GM10847 (cell line): ENCODE measurements around the gene NIPA2.

Experiments used
- POLR2A ChIP-seq: IDR thresholded peaks from 2 replicates; pipeline ENCODE4 v1.6.1; 2011; ENCODE audit not compliant: insufficient read length; ENCODE audit errors: extremely low read depth

The NIPA2 gene

DNA sequence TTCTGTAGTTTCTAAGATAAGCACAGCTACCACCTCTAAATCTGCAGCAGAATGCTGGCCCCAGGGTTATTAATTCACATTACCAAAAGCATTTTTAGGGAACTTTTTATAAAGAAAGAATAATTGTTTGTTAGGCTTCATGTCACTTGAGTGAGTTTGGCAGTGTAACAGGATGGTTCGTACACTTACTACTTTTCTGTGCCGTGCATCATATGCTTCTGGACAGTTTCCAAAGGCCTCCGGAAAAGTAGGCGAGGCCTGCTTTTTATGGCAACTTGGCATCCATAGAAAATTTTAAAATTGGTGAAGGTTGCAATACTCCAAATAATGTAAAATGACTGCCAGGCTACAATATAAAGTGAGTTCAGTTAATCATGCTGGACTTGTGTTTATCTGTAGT lies 30.0 kb downstream of the NIPA2 start:
- TF ChIP-seq POLR2A = no peak

DNA sequence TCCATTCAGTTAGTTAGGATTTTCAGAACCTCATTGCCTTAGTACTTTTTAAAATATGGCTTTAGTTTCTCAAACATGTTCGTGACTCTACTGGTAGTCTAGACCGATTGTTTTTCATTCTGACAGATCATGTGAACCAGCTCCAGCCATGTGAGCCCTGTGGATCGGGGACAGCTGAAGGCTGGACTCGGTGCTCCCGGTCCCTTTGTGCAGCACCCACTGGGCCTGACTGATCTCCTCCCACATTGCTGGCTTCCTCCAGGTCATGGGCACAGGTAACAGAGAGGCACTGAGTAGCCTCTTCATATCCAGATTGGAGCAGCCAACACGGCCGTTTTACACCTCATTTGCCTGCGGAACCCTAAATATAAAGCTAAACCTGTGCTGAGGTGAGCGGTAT lies 30.5 kb downstream of the NIPA2 start:
- TF ChIP-seq POLR2A = no peak

- no peak for TF ChIP-seq POLR2A
Measured at GRCh38 chr15:22869856-22870255, 31.4 kb downstream of the NIPA2 start.

DNA sequence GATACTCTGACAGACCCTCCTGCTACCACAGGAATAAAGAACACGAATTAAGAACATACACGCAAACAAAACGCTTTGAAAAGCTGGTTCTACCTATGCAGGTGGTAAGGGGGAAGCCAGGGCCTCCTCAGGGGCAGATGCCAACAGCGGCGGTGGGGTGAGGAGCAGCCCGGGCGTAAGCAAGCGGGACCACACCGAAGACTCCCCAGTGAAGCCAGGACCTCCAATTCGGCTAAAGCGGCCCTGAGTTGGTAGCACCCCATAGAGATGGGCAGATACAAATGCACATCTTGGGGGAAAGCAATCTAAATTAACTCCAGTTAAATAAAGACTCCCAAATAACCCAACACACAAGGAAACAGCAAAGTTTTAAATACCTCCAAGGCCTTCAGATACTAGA lies 32.4 kb downstream of the NIPA2 start:
- TF ChIP-seq POLR2A = no peak

GRCh38 chr15:22871481-22872086 lies 33.1 kb downstream of the NIPA2 start:
- no peak for TF ChIP-seq POLR2A

- TF ChIP-seq POLR2A = no peak
Measured at GRCh38 chr15:22872936-22873701, 34.7 kb downstream of the NIPA2 start.

DNA sequence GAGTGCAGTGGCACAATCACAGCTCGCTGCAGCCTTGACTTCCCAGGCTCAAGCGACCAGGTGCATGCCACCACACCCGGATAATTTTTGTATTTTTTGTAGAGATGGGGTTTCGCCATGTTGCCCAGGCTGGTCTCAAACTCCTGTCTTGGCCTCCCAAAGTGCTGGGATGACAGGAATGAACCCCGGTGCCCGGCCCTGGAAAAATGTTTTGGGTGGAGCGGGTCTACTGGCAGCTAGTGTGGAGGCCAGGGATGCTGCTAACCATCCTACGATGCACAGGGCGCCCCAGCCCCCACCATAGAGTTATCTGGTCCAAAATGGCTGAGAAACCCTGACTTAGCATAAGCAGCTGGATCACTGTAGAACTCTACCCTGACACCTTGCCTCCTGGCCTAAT lies 35.4 kb downstream of the NIPA2 start:
- TF ChIP-seq POLR2A = no peak

GRCh38 chr15:22874256-22874655 lies 35.8 kb downstream of the NIPA2 start:
- TF ChIP-seq POLR2A = no peak

- TF ChIP-seq POLR2A = no peak
Measured at GRCh38 chr15:22874966-22875365, 36.5 kb downstream of the NIPA2 start.

DNA sequence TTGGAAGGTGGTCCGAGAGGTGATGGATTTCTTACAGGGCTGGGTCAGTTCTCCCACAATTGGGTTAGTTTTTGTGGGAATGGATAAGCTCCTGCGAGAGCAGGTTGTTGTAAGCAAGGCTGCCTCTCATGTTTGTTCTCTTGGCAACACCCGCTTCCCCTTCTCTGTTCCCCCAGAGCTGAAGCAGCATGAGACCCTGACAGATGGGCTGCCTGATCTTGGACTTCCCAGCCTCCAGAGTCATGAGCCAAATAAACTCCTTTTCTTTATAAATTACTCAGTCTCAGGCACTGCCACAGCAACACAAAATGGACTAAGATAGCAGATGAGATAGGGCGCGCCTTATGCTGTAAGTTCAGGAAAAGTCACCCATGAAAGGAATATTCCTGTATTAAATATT lies 38.7 kb downstream of the NIPA2 start:
- no peak for TF ChIP-seq POLR2A

DNA sequence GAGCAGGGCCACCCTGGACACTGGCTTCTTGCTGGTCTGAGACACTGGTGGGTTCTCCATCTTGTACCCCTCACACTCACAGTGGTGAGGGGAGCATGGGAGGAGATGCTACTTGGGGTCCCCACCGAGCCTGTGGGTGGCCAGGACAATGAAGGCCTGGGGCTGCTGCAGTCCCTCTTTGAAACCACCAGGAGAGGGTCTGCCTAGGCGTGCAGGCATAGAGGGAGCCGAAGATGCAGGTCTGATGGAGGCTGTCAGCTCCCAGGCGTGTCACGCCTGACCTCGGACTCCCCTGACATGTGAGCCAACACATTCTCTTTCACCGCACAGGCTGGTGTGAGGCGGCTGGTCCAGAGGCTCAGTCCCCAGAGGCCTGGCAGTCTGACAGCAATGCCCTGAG lies 39.1 kb downstream of the NIPA2 start:
- TF ChIP-seq POLR2A = no peak

DNA sequence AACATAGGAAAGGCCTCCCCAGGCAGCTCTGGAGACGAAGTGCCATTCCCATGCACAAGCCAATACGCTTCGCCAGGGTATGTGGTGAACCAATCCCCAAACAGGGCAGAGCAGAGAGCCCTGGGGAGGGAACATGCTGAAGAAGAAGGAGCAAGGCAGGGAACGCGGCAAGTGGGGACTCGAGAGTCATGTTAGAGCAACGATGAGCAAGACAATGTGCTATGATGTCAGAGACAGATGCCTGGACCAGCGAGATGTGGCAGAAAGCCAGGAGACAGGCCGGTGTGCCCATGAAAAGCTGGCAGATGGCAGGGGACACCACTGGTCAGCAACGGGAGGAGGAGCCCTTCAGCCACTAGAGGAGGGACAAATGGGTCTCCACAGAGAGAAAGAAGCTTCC lies 39.6 kb downstream of the NIPA2 start:
- no peak for TF ChIP-seq POLR2A

GRCh38 chr15:22880068-22880980 lies 41.9 kb downstream of the NIPA2 start:
- no peak for TF ChIP-seq POLR2A

GRCh38 chr15:22880981-22881738 lies 42.7 kb downstream of the NIPA2 start:
- no peak for TF ChIP-seq POLR2A
